CD4-positive, alpha-beta T cell treated with Interleukin-17A for 4 hours (primary cell): ENCODE data around the gene ARHGEF16.

Experiments
- DNase-seq: peaks from one replicate; pipeline ENCODE4 v3.0.0-alpha.2; 2020; ENCODE audit warnings: mixed read lengths

ARHGEF16 gene

DNA sequence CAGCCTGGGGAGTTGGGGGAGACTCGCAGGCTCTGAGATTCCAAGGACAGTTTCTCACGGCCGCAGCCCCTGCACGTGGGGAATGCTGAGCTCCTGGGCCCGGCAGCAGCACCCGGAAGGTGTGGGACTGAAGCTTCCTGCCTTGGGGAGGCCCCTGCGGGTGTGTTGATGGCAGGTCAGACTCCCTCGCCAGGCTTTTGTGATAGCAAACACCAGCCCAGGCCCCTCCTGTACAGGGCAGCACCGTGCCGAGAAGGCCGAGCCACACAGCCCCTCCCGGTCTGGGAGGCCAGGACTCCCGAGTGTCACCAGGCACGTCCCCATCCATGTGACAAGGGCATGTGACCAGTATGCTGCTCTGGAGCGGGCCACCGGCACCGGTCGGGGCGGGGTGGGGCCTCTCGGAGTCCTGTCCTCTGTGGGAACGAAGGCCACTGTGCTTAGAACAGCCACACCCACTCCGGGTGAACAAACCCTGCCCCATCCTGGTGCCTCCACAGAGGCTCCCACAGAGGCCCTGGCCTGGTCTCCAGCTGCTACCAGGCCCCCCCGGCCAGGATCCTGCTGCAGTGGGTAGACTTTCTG, 31.1 kb upstream of the ARHGEF16 start:
- DNase-seq, result no peak

DNA sequence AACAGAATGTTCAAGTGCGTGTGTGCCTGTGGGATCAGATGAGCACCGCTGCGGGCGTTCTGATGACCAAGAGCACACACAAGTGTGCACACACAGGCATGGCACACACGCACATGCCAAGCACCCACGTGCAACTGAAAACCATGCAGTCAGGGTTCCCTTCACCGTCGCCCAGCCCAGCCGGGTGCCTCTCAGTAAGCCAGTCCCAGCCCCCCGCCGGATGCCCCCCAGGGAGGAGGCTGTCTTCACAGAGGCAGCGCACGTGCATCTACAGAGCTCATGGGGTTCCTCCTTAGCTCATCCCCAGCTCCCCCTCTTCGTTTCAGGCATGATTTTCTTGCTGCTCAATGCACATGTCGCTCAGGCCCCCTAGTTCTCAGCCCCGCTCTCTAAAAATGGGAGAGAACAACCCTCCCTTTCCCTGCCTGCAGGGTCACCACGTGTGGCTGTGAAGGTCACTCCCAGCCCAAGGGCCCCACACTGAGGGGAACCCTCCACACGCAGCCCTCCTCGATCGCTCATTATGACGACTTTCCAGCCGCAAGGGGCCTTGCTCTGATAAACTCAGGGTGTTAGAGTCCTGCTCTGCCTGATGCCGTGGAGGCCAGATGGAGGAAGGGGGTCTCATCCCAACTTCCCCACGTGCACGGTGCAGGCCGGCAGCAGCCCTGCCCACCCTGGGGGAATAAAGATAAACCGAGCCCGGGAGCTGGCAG, 30.4 kb upstream of the ARHGEF16 start:
- DNase-seq, result no peak

DNA sequence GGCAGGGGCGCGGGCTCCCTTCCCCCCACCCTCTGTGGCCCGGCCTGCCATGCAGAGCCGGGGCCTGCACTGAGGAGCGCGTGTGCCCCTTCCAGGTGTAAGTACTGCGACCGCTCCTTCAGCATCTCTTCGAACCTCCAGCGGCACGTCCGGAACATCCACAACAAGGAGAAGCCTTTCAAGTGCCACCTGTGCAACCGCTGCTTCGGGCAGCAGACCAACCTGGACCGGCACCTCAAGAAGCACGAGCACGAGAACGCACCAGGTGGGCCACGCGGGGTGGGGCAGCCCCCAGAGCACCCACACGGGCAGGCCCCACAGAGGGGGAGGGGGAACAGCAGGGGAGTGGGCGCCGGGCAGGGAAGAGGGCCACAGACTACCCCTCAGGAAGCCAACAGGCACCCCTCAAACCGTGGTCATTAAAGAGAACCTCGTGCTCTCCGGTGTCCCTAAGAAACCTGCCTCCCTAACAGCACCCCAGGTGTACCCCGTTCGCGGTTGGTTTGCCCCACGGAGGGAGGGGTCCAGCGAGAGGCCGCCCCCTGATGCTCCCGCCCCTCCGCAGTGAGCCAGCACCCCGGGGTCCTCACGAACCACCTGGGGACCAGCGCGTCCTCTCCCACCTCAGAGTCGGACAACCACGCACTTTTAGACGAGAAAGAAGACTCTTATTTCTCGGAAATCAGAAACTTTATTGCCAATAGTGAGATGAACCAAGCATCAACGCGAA, 28.8 kb upstream of the ARHGEF16 start:
- no peak for DNase-seq

DNA sequence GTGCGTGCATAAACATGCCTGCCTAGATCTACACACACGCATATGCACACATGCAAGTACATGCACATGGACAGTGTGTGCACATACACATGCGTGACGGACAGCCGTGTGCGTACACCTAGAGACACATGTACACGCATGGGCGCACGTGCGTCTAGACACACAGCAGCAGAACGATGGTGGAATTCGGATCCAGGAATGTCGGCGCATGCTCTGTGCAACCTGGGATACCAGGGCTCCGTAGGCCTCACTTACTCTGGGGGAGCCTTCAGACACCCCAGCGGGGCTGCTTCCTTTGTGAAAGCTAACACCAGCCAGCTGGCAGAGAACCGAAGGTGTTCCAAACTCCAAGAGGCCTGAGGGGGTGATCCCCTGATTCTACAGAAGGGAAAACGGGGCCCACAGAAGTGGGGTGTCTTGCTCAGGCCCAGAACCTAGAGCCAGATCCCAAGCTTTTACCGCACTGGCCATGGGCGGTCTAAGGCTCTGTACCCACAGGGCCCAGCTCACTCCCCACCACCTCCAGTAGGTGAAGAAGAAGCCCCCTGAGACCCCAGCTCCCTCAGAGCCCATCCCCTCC, 27.4 kb upstream of the ARHGEF16 start:
- no peak for DNase-seq

DNA sequence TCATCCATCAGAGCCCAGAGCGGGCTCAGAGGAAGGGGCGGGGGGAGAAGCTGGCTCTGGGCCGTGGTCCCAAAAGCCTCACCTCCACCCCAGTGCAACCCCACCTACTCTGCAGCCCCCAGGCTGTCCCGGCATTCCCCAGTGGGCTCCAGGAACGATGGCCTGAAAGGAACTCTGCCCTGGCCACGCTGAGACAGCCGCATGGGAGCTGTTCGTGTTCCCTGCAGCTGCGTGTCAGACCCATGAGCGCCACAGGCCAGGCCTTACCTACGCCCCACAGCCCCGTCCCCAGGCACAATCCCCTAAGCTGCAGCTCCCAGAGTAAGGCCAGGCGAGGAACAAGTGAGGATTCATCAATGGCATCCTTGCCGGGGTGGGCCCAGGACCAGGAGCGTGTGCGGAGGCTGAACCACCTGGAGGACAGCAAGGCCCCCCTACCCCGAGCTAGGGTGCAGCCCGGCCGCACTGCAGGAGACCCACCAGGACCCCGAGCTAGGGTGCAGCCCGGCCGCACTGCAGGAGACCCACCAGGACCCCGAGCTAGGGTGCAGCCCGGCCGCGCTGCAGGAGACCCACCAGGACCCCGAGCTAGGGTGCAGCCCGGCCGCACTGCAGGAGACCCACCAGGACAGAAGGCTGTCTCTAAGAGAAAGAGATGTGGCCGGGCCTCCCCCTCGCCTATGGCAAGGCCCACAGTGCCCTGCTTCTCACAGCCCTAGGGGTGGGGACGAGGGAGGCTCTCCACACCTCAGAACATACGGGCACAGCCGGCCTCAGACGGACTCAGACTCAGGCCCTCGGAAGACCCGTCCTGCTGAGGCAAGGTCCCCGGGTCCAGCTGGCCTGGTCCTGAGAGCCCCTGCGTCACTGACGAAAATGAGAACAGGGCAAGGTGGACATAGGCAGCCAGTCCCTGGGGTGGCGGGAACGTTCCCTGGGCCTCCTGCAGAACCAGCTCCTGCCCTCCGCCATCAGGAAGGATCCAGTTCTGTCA, 26.5 kb upstream of the ARHGEF16 start:
- DNase-seq, result no peak

DNA sequence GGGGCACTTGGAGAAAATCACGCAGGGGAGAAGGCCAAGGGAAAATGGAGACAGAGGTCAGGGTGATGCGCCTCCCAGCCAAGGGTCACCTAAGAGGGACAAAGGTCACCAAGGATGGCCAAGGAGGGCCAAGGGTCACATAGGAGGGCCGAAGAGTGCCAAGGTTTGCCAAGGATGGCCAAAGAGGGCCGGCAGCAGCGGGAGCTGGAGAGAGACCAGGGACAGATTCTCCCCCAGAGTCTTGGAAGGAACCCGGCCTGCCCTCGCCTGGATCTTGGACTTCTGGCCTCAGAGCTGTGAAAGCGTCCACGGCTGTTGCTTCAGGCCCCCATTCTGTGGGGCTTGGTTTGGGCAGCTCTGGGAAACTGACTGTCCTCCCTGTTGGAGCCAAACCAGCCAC, 25.6 kb upstream of the ARHGEF16 start:
- DNase-seq, result no peak

DNA sequence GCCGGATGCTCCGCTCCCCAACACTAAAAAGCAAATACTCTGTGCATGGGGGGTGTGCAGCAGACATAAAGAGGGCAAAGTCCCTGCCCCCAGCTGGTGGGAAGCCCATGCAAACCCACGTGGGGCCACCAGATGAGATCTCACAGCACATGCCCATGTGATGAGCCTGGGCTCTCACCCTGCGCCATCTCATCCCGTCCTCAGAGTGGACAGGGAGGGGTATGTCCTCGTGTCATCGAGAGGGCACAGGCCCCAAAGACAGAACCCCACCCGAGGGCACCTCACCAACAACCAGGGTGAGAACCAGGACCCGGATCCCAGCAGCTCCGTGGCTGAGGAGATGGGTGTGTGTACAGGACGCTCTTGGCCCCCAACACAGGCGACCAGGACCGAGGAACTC, 25.1 kb upstream of the ARHGEF16 start:
- DNase-seq, result no peak

DNA sequence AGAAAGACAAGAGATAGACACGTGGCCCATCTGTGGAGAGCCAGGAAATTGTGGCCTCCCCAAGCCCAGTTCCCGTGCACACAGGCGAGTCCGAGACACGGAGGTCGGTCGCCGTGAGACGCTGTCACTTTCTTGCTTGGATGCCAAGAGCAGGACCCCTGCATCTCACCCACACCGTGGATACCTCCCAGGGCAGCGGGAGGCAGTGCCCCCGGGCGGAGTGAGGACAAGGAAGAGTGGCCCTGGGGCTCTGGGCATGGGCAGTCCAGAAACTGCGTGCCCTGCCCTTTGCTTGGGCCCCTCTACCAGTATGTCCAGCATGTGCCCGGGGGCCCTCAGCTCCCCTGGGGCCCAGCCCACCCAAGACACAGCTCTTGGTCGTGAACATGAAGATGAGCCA, 24.7 kb upstream of the ARHGEF16 start:
- DNase-seq, result no peak

DNA sequence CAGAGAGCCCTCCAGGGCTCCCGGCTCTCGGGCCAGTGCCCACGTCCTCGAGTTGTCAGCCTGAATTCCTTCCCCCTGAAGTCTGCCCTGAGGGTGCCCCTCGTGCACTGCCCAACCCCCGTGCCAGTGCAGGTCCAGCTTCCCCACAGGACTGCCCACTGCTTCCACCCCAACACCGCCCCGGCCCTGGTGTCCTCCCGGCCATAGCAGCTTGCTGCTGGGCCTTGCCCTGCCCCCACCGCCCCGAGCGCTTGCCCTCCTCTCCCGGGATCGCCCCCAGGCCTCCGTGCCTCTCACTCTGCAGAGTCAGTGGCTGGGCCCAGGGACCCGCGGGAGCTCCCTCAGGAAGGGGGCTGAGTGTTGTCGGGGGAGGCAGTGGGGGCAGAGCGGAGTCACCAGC, 24.1 kb upstream of the ARHGEF16 start:
- DNase-seq, result no peak

DNA sequence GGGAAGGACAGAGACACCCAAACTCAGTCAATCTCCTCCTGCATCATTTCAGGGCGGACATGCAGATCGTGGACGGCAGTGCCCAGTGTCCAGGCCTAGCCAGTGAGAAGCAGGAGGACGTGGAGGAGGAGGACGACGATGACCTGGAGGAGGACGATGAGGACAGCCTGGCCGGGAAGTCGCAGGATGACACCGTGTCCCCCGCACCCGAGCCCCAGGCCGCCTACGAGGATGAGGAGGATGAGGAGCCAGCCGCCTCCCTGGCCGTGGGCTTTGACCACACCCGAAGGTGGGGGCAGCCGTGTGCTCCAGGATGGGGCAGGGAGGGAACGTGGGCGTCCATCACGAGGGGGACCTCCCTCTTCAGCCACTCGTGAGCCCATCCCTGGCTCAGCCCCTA, 23.6 kb upstream of the ARHGEF16 start:
- DNase-seq, result no peak

DNA sequence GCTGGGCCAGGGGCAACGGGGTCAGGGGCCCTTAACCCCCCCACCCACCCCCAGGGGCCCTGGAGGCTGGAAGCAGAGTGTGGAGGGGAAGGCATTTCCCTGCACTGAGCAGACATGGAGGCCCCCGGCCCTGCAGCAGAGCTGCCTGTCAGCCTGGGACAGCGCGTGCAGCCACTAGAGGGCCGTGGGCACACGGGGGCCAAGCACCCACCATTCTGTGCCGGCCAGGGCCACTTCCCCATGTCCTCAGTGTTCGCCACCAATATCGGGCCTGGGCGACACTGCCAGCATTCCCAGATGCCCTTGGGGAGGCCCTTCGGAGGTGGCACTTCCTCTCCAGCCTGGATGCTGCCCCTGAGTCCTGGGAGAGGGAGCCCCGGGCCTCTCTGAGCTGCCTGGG, 23.2 kb upstream of the ARHGEF16 start:
- DNase-seq, result no peak

DNA sequence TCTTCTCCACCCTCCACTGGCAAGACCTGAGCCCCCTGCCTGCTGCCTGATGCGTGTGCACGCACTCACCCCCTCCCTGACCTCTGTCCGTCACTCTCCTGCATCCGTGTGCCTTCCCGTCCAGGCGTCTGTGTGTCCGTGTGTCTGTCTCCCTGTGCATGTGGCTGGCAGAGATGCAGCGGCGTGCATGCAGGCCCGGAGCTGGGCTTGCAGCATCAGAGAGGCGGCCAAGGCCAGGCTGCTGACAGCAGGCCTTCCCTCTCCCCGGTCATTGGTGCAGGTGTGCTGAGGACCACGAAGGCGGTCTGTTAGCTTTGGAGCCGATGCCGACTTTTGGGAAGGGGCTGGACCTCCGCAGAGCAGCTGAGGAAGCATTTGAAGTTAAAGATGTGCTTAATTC, 22.8 kb upstream of the ARHGEF16 start:
- DNase-seq, result no peak

DNA sequence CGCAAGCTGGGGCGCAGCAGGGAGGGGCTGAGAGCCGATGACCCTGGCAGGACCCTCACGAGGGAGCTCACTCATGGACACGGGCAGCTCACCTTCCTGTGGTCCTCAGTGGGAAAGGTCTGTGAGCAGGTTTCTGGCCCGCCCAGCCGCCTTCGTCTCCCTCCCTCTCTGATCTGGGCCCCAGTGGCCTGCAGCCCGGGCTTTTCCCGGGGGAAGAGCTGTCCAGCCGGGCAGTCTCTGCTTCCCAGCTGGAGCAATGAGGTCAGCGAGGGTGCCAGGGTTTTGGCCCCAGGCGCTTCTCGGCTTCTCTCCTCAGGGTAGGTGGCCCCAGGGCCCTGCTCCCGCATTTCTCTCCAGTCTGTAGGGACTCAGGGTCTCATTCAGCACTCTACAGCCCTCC, 22.2 kb upstream of the ARHGEF16 start:
- DNase-seq, result no peak

DNA sequence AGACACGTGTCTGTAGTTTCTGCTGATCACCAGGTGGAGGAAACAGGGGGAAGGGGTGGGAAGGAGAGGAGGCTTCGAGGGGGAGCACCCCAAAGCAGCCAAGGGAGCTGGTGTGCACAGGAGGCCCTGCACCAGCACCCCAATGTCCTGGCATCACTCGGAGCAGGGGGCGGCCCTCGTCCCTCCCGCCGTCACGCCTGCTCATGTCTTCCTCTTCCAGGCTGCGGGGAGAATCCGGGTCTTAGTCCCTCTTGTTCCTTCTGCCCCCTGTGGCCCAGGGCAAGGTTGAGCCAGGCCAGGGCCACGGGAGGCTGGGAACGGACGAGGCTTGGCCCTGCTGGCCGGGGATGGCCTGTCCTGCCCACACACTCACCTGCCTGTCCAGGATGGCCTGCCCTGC, 21.4 kb upstream of the ARHGEF16 start:
- DNase-seq, result no peak

DNA sequence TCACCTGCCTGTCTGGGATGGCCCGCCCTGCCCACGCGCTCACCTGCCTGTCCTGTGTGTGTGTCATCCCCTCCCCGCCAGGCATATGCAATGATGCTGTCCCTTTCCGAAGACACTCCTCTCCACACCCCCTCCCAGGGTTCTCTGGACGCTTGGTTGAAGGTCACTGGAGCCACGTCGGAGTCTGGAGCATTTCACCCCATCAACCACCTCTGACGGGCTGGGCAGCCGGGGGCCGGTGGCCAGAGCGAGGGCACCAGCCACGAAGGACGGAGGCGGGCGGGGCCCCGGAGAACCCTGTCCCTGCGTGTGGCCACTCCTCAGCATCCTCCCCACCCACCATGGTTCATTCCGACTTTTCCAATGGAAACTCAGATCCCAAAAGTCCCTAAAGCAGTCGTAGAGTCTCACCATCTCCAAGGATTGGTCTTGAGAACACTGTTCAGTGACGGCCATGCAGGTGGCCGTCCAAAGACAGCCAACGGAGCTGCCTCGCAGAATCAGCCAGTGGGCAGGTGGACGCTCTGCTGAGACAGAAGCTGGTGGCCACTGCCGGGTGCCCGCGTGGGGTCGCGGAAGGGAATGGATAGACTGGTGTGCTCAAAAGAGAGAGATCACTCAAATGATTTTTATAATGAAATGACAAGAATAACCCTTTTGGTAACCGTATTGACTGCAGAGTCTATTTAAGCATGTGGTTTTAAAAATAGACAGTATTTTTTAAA, 20.7 kb upstream of the ARHGEF16 start:
- DNase-seq, result no peak

DNA sequence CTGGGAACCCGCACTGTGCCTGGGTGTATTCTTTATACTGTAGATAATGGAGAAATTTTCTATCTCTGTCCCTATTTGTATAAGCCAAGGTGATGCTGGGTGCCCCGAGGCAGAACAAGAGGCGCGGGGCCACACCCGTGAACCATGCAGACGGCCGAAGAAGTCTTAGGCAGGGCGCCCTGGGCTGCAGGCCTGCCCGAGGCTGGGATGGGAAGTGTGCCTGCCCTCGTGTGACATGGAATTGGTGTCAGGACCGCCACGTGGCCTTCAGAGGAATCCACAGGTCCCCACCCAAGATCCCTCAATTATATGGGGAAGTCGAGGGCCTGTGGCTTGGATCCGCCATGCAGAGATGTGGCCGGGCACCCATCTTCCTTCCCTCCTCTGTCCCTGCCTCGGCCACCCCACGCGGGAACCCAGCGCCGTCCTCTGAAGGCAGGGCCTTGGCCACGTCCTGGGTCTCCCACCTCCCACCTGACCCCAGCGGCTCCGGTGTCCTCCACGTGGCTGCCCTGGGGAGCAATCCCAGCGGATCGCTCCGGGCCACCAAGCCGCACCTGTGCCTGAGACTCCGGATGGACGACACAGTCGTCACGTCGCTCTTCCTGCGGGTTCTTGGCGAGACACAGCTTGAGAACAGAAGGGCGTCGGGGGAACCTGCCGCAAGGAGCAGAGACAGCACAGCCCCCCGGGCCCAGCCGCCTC, 19.9 kb upstream of the ARHGEF16 start:
- no peak for DNase-seq

DNA sequence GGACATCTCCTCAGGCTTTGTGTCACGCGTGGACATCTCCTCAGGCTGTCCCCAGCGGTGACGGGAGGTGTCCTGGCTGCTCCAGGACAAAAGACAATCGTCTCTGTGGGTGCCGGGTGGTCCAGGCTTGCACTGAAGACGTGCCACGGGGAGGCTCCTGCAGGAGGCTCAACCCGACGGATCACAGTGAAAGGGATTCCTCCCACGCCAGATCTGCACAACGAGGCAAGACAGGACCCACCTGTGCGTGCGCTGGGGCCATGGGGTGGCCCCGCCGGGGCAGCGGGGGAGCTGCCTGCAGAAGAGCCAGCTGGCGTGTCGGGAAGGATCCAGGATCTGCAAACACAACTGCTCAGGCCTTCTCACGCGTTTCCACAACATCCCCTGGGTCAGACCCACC, 18.8 kb upstream of the ARHGEF16 start:
- no peak for DNase-seq

DNA sequence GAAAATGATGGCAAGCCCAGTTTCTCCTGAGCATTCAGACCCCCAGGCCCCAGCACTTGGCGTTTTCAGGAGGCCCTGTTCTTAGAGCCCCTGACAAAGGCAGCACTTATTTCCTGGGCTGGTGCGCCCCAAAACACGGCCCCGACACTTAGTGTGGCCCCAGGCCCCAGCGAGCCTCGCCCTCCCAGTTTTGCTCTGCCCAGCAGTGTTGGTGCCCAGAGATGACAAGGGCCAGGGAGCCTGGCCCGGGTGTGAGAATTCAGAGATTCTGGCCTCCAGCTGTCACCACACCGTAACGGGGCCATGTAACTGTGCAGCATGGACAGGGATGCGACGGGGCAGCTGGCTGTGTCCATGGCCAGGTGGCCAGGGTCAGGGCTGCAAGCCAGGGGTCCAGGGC, 18.0 kb upstream of the ARHGEF16 start:
- DNase-seq, result no peak

DNA sequence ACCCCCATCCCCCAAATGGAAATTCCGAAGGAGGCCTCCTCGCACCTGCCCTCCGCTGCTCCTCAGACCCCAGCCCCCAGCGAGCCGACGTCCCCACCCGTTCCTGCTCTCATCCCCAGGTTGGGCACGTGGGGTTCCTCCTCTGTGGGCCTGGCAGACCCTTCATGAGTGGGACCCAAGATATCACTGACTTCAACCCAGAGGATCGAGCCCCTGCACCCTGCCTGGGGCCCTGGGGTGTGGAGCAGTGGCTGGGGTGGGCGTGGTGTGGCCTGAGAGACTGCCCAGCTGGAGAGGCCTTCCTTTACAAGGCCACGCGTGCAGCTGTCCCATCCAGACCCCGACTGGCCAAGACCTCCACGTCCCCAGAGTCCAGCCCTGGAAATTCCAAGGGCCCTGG, 17.6 kb upstream of the ARHGEF16 start:
- DNase-seq, result no peak

DNA sequence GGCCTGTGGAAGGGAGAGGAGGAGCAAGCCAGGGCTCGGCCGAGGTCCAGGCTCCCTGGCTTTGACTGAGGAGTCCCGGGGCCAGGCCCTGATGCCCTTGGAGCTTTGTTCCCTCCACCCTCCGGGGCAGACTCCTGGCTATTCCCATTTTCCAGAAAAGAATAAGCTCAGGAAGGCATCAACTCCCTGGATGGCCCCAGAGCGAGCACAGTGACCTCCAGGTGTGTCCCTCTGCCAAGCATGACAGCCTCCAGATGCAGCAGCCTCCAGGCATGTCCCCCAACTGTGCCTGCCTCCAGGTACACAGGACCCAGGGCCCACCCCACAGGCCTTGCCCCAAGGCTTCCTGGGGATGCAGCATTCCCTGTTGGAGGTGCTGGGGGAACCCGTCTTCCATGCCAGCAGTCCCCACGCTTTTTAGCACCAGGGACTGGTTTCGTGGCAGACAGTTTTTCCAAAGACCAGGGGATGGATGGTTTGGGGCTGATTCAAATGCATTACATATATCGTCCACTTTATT, 15.7 kb upstream of the ARHGEF16 start:
- DNase-seq, result no peak
